H1 (cell line): ENCODE measurements around the gene SATB2. TPM values are rescaled to one million over a fixed set of nuclear protein-coding genes. Genes with fewer than 3 reads are reported as not detected.

ENCODE experiments used
- BACH1 ChIP-seq: IDR thresholded peaks from 2 replicates; pipeline ENCODE4 v1.6.1; 2012; ENCODE audit warnings: low read length, improper control_type of control experiment
- EP300 ChIP-seq, 2 experiments: IDR thresholded peaks; 1 replicate in 1 of 2; 2 replicates in 1 of 2; pipeline ENCODE4 v1.6.1; 2011 to 2012; ENCODE audit warnings: low read depth in 2 of 2, low read length in 2 of 2, mild to moderate bottlenecking in 2 of 2, borderline replicate concordance in 1 of 2, inconsistent platforms in 1 of 2, moderate library complexity in 1 of 2
- EZH2 ChIP-seq: fragments of 200-600 bp; sonication (generic); IDR thresholded peaks from 2 replicates; pipeline ENCODE4 v1.7.1; 2012; ENCODE audit warnings: low read depth, mild to moderate bottlenecking, moderate library complexity, low read length, inconsistent platforms; ENCODE audit not compliant: severe bottlenecking
- HDAC6 ChIP-seq: IDR thresholded peaks from one replicate; pipeline ENCODE4 v1.7.1; 2012; ENCODE audit warnings: low read depth, mild to moderate bottlenecking, inconsistent platforms, low read length, moderate library complexity
- MAFK ChIP-seq: IDR thresholded peaks from 2 replicates; pipeline ENCODE4 v1.6.1; 2012; ENCODE audit warnings: low read depth, mild to moderate bottlenecking, improper control_type of control experiment, low read length
- PHF8 ChIP-seq: fragments of 200-600 bp; sonication (generic); conservative IDR thresholded peaks from 2 replicates; pipeline ENCODE4 v1.7.1; 2012; ENCODE audit warnings: low read depth, mild to moderate bottlenecking, inconsistent platforms, low read length, moderate library complexity
- RFX5 ChIP-seq: IDR thresholded peaks from 2 replicates; pipeline ENCODE4 v1.6.1; 2011; ENCODE audit warnings: low read depth, low read length, improper control_type of control experiment, borderline replicate concordance
- SP1 ChIP-seq: IDR thresholded peaks from 2 replicates; pipeline ENCODE4 v1.6.1; 2011; ENCODE audit warnings: low read depth, low read length
- TCF12 ChIP-seq: IDR thresholded peaks from 2 replicates; pipeline ENCODE4 v1.6.1; 2011; ENCODE audit warnings: low read depth, mild to moderate bottlenecking, low read length
- polyA plus RNA-seq, 7 experiments: library from polyadenylated mRNA; depleted of rRNA in 3 of 7; stranded (reverse) in 5 of 7; unstranded in 2 of 7; fragments of >200 nt in 5 of 7; fragments of 200-250 nt in 2 of 7; gene quantifications; 1 replicate in 5 of 7; 2 replicates in 1 of 7; 4 replicates in 1 of 7; pipeline versions ENCODE4 v1.2.1 to v1.2.3, GENCODE V29; 2011 to 2013; ENCODE audit warnings: missing spikeins in 2 of 7, mixed read lengths in 2 of 7
- total RNA-seq: library from RNA; stranded (reverse); fragmentation: NEBNext Ultra II Directional; extraction: Animal tissue kit (Norgen Biotek cat#: 25700); gene quantifications from 2 replicates; pipeline ENCODE4 v1.2.1, GENCODE V29; 2021
- TF ChIP-seq, protein P1 (sequence below): fragments of 300-600 bp; sonication (generic); IDR thresholded peaks from 2 replicates; pipeline ENCODE4 v1.7.1; 2012; ENCODE audit warnings: low read length, moderate library complexity, mild to moderate bottlenecking, inconsistent platforms; ENCODE audit not compliant: insufficient replicate concordance

SATB2 gene
- total and polyA plus RNA-seq, 2 of the 8 experiments (the other 6 are each of a cell fraction or from before 2014, with no cell fraction given): 1.3 to 5.7 TPM

DNA sequence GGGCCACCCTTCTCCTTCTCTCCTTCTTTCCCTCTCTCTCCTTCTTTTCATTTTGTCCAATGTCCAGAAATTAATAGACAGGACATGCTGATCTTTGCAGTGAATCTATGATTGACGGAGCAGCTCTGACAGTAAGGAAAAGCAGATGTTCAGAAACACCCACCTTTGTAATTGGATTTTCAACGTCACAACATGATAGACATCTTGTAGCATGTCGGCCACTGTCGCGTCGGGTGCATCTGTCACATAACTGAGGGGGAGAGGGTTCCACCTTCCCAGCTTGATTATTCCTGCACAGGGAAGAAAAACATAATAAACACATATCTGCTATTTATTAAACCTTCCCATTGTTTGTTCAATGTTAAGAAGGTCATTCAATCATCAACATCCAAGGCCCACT is 76.2 kb downstream of the SATB2 start (continued):
- TF ChIP-seq, protein P1, sequence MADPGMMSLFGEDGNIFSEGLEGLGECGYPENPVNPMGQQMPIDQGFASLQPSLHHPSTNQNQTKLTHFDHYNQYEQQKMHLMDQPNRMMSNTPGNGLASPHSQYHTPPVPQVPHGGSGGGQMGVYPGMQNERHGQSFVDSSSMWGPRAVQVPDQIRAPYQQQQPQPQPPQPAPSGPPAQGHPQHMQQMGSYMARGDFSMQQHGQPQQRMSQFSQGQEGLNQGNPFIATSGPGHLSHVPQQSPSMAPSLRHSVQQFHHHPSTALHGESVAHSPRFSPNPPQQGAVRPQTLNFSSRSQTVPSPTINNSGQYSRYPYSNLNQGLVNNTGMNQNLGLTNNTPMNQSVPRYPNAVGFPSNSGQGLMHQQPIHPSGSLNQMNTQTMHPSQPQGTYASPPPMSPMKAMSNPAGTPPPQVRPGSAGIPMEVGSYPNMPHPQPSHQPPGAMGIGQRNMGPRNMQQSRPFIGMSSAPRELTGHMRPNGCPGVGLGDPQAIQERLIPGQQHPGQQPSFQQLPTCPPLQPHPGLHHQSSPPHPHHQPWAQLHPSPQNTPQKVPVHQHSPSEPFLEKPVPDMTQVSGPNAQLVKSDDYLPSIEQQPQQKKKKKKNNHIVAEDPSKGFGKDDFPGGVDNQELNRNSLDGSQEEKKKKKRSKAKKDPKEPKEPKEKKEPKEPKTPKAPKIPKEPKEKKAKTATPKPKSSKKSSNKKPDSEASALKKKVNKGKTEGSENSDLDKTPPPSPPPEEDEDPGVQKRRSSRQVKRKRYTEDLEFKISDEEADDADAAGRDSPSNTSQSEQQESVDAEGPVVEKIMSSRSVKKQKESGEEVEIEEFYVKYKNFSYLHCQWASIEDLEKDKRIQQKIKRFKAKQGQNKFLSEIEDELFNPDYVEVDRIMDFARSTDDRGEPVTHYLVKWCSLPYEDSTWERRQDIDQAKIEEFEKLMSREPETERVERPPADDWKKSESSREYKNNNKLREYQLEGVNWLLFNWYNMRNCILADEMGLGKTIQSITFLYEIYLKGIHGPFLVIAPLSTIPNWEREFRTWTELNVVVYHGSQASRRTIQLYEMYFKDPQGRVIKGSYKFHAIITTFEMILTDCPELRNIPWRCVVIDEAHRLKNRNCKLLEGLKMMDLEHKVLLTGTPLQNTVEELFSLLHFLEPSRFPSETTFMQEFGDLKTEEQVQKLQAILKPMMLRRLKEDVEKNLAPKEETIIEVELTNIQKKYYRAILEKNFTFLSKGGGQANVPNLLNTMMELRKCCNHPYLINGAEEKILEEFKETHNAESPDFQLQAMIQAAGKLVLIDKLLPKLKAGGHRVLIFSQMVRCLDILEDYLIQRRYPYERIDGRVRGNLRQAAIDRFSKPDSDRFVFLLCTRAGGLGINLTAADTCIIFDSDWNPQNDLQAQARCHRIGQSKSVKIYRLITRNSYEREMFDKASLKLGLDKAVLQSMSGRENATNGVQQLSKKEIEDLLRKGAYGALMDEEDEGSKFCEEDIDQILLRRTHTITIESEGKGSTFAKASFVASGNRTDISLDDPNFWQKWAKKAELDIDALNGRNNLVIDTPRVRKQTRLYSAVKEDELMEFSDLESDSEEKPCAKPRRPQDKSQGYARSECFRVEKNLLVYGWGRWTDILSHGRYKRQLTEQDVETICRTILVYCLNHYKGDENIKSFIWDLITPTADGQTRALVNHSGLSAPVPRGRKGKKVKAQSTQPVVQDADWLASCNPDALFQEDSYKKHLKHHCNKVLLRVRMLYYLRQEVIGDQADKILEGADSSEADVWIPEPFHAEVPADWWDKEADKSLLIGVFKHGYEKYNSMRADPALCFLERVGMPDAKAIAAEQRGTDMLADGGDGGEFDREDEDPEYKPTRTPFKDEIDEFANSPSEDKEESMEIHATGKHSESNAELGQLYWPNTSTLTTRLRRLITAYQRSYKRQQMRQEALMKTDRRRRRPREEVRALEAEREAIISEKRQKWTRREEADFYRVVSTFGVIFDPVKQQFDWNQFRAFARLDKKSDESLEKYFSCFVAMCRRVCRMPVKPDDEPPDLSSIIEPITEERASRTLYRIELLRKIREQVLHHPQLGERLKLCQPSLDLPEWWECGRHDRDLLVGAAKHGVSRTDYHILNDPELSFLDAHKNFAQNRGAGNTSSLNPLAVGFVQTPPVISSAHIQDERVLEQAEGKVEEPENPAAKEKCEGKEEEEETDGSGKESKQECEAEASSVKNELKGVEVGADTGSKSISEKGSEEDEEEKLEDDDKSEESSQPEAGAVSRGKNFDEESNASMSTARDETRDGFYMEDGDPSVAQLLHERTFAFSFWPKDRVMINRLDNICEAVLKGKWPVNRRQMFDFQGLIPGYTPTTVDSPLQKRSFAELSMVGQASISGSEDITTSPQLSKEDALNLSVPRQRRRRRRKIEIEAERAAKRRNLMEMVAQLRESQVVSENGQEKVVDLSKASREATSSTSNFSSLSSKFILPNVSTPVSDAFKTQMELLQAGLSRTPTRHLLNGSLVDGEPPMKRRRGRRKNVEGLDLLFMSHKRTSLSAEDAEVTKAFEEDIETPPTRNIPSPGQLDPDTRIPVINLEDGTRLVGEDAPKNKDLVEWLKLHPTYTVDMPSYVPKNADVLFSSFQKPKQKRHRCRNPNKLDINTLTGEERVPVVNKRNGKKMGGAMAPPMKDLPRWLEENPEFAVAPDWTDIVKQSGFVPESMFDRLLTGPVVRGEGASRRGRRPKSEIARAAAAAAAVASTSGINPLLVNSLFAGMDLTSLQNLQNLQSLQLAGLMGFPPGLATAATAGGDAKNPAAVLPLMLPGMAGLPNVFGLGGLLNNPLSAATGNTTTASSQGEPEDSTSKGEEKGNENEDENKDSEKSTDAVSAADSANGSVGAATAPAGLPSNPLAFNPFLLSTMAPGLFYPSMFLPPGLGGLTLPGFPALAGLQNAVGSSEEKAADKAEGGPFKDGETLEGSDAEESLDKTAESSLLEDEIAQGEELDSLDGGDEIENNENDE: no peak
- TF ChIP-seq TCF12 (no peak), RFX5 (no peak), SP1 (no peak), EP300 (IDR thresholded peaks at IDR 0.05; ENCODE audit: borderline replicate concordance in 1 of 2, low read depth in 2 of 2, low read length in 2 of 2) (no peak), HDAC6 (no peak), MAFK (no peak), BACH1 (no peak), EZH2 (no peak), PHF8 (no peak)
- TF ChIP-seq, all 59 proteins: peak for 0
